Fibroblast of mammary gland (primary cell): ENCODE measurements around the gene BARHL2.

Source experiments
- DNase-seq: peaks from one replicate; pipeline ENCODE4 v3.0.0-alpha.2; 2010; ENCODE audit warnings: low read depth
- H3K4me3 ChIP-seq: 2 replicates; pipeline ENCODE4 v1.5.1; 2011; ENCODE audit warnings: low read depth, mild to moderate bottlenecking, low read length, moderate library complexity; ENCODE audit not compliant: control insufficient read depth
- CTCF ChIP-seq: conservative IDR thresholded peaks from 2 replicates; pipeline ENCODE4 v1.5.1; 2011; ENCODE audit warnings: low read depth, low read length, inconsistent platforms; ENCODE audit not compliant: control insufficient read depth, insufficient read depth

BARHL2 gene

GRCh38 chr1:90705956-90706355 is 11.1 kb downstream of the BARHL2 start:
- H3K4me3 ChIP-seq = no peak overlapping the region
- TF ChIP-seq CTCF = no peak

GRCh38 chr1:90704817-90705216 is 12.3 kb downstream of the BARHL2 start:
- no peak for DNase-seq
- no peak for TF ChIP-seq CTCF
- H3K4me3 ChIP-seq = no peak overlapping the region

More at GRCh38 chr1:90705956-90706355, 11.1 kb downstream of the BARHL2 start:
- DNase-seq = no peak

- TF ChIP-seq CTCF = no peak
- DNase-seq = no peak
- H3K4me3 ChIP-seq = no peak overlapping the region
Observed at GRCh38 chr1:90694846-90695245, 22.3 kb downstream of the BARHL2 start.

- no peak overlapping the region for H3K4me3 ChIP-seq
- DNase-seq = no peak
- TF ChIP-seq CTCF = no peak
Observed at GRCh38 chr1:90687747-90688146, 29.4 kb downstream of the BARHL2 start.

- H3K4me3 ChIP-seq = no peak overlapping the region
- DNase-seq = no peak
- TF ChIP-seq CTCF = no peak
Observed at GRCh38 chr1:90675161-90675847, 41.8 kb downstream of the BARHL2 start.

GRCh38 chr1:90671741-90672140 is 45.4 kb downstream of the BARHL2 start:
- no peak for TF ChIP-seq CTCF
- DNase-seq = no peak
- H3K4me3 ChIP-seq = no peak overlapping the region

GRCh38 chr1:90671251-90671650 is 45.9 kb downstream of the BARHL2 start:
- H3K4me3 ChIP-seq = no peak overlapping the region
- DNase-seq = no peak
- no peak for TF ChIP-seq CTCF
